CD14-positive monocyte (primary cell): ENCODE results near the gene TM4SF18. TPM values are rescaled to one million over a fixed set of nuclear protein-coding genes. Genes with fewer than 3 reads are reported as not detected.

Experiments used
- DNase-seq, 3 donors: peaks; one replicate each; pipeline ENCODE4 v3.0.0-alpha.2; 2011 to 2022
- H2AFZ ChIP-seq: 2 replicates; pipeline ENCODE4 v1.6.0; 2012; ENCODE audit warnings: mild to moderate bottlenecking, low read depth, low read length, inconsistent platforms; ENCODE audit not compliant: insufficient read depth, poor library complexity, severe bottlenecking
- H3K27ac ChIP-seq, 2 donors: 1 replicate in 1 of 2; 2 replicates in 1 of 2; pipeline ENCODE4 v1.5.1; 2012 to 2013; ENCODE audit warnings: low read length in 2 of 2, control low read depth in 1 of 2, inconsistent platforms in 1 of 2, low read depth in 1 of 2, mild to moderate bottlenecking in 1 of 2
- H3K27me3 ChIP-seq, 2 donors: one replicate each; pipeline versions ENCODE4 v1.6.0 to v1.6.1; 2011 to 2013; ENCODE audit warnings: low read length in 2 of 2; ENCODE audit not compliant: control insufficient read depth in 2 of 2, insufficient read depth in 2 of 2
- H3K36me3 ChIP-seq, 2 donors: replicated peaks in 1 of 2; 1 replicate in 1 of 2; 2 replicates in 1 of 2; pipeline versions ENCODE4 v1.5.1 to v1.6.1; 2012 to 2013; ENCODE audit warnings: low read length in 2 of 2, control low read depth in 1 of 2, inconsistent platforms in 1 of 2, mild to moderate bottlenecking in 1 of 2; ENCODE audit not compliant: insufficient read depth in 2 of 2, control insufficient read depth in 1 of 2
- H3K4me1 ChIP-seq, 2 donors: 1 replicate in 1 of 2; 2 replicates in 1 of 2; pipeline versions ENCODE4 v1.5.1 to v1.6.1; 2012 to 2013; ENCODE audit warnings: low read length in 2 of 2, control low read depth in 1 of 2, inconsistent platforms in 1 of 2, mild to moderate bottlenecking in 1 of 2, moderate library complexity in 1 of 2; ENCODE audit not compliant: insufficient read depth in 2 of 2, control insufficient read depth in 1 of 2
- H3K4me2 ChIP-seq: replicated peaks from 2 replicates; pipeline ENCODE3; 2012; ENCODE audit warnings: low read length, moderate library complexity, mild to moderate bottlenecking; ENCODE audit not compliant: poor library complexity, severe bottlenecking; ENCODE audit errors: extremely low read depth
- H3K4me3 ChIP-seq, 3 experiments: fragments of 200-600 bp in 1 of 3; sonication (generic) in 1 of 3; replicated peaks in 1 of 3; 1 replicate in 2 of 3; 2 replicates in 1 of 3; pipeline ENCODE4 v1.5.1; 2011 to 2013; ENCODE audit warnings: low read length in 3 of 3, mild to moderate bottlenecking in 3 of 3, control low read depth in 2 of 3, low read depth in 2 of 3, inconsistent platforms in 1 of 3, moderate library complexity in 1 of 3
- H3K79me2 ChIP-seq: 2 replicates; pipeline ENCODE4 v1.6.0; 2012; ENCODE audit warnings: mild to moderate bottlenecking, control low read depth, inconsistent platforms, low read length, moderate library complexity; ENCODE audit not compliant: insufficient read depth
- H3K9ac ChIP-seq: 2 replicates; pipeline ENCODE4 v1.6.0; 2017; ENCODE audit warnings: low read length, mild to moderate bottlenecking; ENCODE audit not compliant: insufficient read depth, poor library complexity, severe bottlenecking
- H3K9me3 ChIP-seq, 2 donors: replicated peaks in 1 of 2; 1 replicate in 1 of 2; 2 replicates in 1 of 2; pipeline versions ENCODE4 v1.5.1 to v1.6.1; 2012 to 2013; ENCODE audit warnings: low read length in 2 of 2, control low read depth in 1 of 2; ENCODE audit not compliant: control insufficient read depth in 1 of 2, insufficient read depth in 1 of 2
- H4K20me1 ChIP-seq: 2 replicates; pipeline ENCODE4 v1.6.0; 2012; ENCODE audit warnings: mild to moderate bottlenecking, low read length, control low read depth, moderate library complexity; ENCODE audit not compliant: insufficient read depth
- H3K27ac Mint-ChIP-seq, 7 donors: one replicate each; pipeline ENCODE4 v1.8.0; 2020; ENCODE audit warnings: mild to moderate bottlenecking in 7 of 7, mixed read lengths in 7 of 7, moderate library complexity in 6 of 7, inconsistent platforms in 2 of 7
- H3K27me3 Mint-ChIP-seq, 3 donors: one replicate each; pipeline ENCODE4 v1.8.0; 2021 to 2022; ENCODE audit warnings: low read depth in 3 of 3, mild to moderate bottlenecking in 3 of 3, mixed read lengths in 3 of 3, moderate library complexity in 3 of 3, inconsistent platforms in 1 of 3
- H3K36me3 Mint-ChIP-seq, 2 donors: one replicate each; pipeline ENCODE4 v1.8.0; 2020; ENCODE audit warnings: mixed read lengths in 2 of 2, inconsistent platforms in 1 of 2, mild to moderate bottlenecking in 1 of 2
- H3K4me1 Mint-ChIP-seq: one replicate; pipeline ENCODE4 v1.8.0; 2020; ENCODE audit warnings: mild to moderate bottlenecking, mixed read lengths
- H3K4me3 Mint-ChIP-seq, 2 donors: one replicate each; pipeline ENCODE4 v1.8.0; 2020; ENCODE audit warnings: mild to moderate bottlenecking in 2 of 2, mixed read lengths in 2 of 2, moderate library complexity in 1 of 2
- H3K9me3 Mint-ChIP-seq, 7 donors: one replicate each; pipeline ENCODE4 v1.8.0; 2020 to 2022; ENCODE audit warnings: mixed read lengths in 7 of 7, mild to moderate bottlenecking in 6 of 7, moderate library complexity in 6 of 7, inconsistent platforms in 2 of 7
- WGBS: methylation state at CpG from one replicate; pipeline ENCODE4 v1.1.5; 2013; ENCODE audit warnings: missing lambda C conversion rate; ENCODE audit not compliant: insufficient coverage; 5-methylcytosine and 5-hydroxymethylcytosine counted together
- intact Hi-C, 2 donors: fragments of 100-400 bp; cut with micrococcal nuclease; formaldehyde crosslinking; loops; one replicate each; pipeline versions ENCODE4 v1.15.0 to v1.15.1; 2023
- polyA plus RNA-seq, 3 donors: library from polyadenylated mRNA; depleted of rRNA in 1 of 3; unstranded in 2 of 3; stranded (reverse) in 1 of 3; fragments of 300-500 nt in 2 of 3; fragments of >200 nt in 1 of 3; fragmentation: Illumina TruSeq in 2 of 3; gene quantifications; 1 replicate in 2 of 3; 2 replicates in 1 of 3; pipeline ENCODE4 v1.2.3, GENCODE V29; 2012 to 2021
- TF ChIP-seq, protein P1 (sequence below): fragments of 200-600 bp; IDR thresholded peaks from one replicate; pipeline ENCODE4 v1.8.0; 2022; ENCODE audit warnings: antibody characterized with exemption, mild to moderate bottlenecking

The TM4SF18 gene
- polyA plus RNA-seq, 3 donors, result not detected

GRCh38 chr3:149316437-149316836, 17.0 kb downstream of the TM4SF18 start:
- H3K36me3 ChIP-seq, result no peaks in the 10 kb centered on the region
- no peaks in the 10 kb centered on the region for H3K4me1 ChIP-seq
- H3K4me3 Mint-ChIP-seq, result no peak overlapping the region
- H3K4me2 ChIP-seq, result no peak overlapping the region
- no peak overlapping the region for H2AFZ ChIP-seq
- no peak overlapping the region for H3K4me3 ChIP-seq
- H3K4me1 Mint-ChIP-seq, result no peaks in the 10 kb centered on the region
- no peak overlapping the region for H3K27ac ChIP-seq
- H3K9me3 Mint-ChIP-seq, result peaks cover 0 to 2% (median 0%) of the 10 kb centered on the region in 7 donors
- H3K27me3 Mint-ChIP-seq, result no peaks in the 10 kb centered on the region
- WGBS, result no CpG with 5 or more reads among the region's 2 CpGs
- TF ChIP-seq, protein P1, sequence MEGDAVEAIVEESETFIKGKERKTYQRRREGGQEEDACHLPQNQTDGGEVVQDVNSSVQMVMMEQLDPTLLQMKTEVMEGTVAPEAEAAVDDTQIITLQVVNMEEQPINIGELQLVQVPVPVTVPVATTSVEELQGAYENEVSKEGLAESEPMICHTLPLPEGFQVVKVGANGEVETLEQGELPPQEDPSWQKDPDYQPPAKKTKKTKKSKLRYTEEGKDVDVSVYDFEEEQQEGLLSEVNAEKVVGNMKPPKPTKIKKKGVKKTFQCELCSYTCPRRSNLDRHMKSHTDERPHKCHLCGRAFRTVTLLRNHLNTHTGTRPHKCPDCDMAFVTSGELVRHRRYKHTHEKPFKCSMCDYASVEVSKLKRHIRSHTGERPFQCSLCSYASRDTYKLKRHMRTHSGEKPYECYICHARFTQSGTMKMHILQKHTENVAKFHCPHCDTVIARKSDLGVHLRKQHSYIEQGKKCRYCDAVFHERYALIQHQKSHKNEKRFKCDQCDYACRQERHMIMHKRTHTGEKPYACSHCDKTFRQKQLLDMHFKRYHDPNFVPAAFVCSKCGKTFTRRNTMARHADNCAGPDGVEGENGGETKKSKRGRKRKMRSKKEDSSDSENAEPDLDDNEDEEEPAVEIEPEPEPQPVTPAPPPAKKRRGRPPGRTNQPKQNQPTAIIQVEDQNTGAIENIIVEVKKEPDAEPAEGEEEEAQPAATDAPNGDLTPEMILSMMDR, result no peak
- DNase-seq, result no peak
- H3K27me3 ChIP-seq, result no peaks in the 10 kb centered on the region
- no peak overlapping the region for H3K9ac ChIP-seq
- intact Hi-C loops, result no loop called here
- no peaks in the 10 kb centered on the region for H3K79me2 ChIP-seq
- no peak overlapping the region for H3K27ac Mint-ChIP-seq
- no peaks in the 10 kb centered on the region for H4K20me1 ChIP-seq
- H3K36me3 Mint-ChIP-seq, result no peaks in the 10 kb centered on the region
- no peaks in the 10 kb centered on the region for H3K9me3 ChIP-seq

- Histone ChIP-seq H3K4me1 (no peaks in the 10 kb centered on the region), H2AFZ (no peak overlapping the region), H3K27me3 (no peaks in the 10 kb centered on the region), H3K4me2 (no peak overlapping the region), H3K9ac (no peak overlapping the region), H3K4me3 (no peak overlapping the region), H4K20me1 (no peaks in the 10 kb centered on the region), H3K9me3 (no peaks in the 10 kb centered on the region), H3K27ac (no peak overlapping the region), H3K79me2 (no peaks in the 10 kb centered on the region), H3K36me3 (no peaks in the 10 kb centered on the region)
- WGBS, result no CpG with 5 or more reads among the region's 3 CpGs
- no peak overlapping the region for H3K4me3 Mint-ChIP-seq
- DNase-seq, result no peak
- no peaks in the 10 kb centered on the region for H3K4me1 Mint-ChIP-seq
- TF ChIP-seq, protein P1, result no peak
- no peak overlapping the region for H3K27ac Mint-ChIP-seq
- H3K9me3 Mint-ChIP-seq, result peaks cover 0 to 5% (median 1%) of the 10 kb centered on the region in 7 donors
- no peaks in the 10 kb centered on the region for H3K27me3 Mint-ChIP-seq
- intact Hi-C loops, result no loop called here
- H3K36me3 Mint-ChIP-seq, result no peaks in the 10 kb centered on the region
Observed at GRCh38 chr3:149315694-149316093, 17.7 kb downstream of the TM4SF18 start.
